Activated naive CD8-positive, alpha-beta T cell treated with anti-CD3 and anti-CD28 coated beads, Interleukin-2, amount 50 U/mL, for 24 hours (primary cell): ENCODE data around the gene ERP44.
"Not testable (repeated sequence)": the region's sequence is repeated elsewhere in the genome, so short reads cannot be mapped to it uniquely, and the experiment has no call there.

Source experiments
- ATAC-seq: fragments of 150-1000 bp; cut with Tn5 transposase; one replicate; pipeline ENCODE4 v1.10.0; 2021
- DNase-seq: peaks from one replicate; pipeline ENCODE4 v3.0.0; 2021
- H3K27ac Mint-ChIP-seq: one replicate; pipeline ENCODE4 v1.8.0; 2021; ENCODE audit warnings: mild to moderate bottlenecking, mixed read lengths
- H3K27me3 Mint-ChIP-seq: one replicate; pipeline ENCODE4 v1.8.0; 2021; ENCODE audit warnings: mixed read lengths
- H3K36me3 Mint-ChIP-seq: one replicate; pipeline ENCODE4 v1.8.0; 2021; ENCODE audit warnings: low read depth, mixed read lengths
- H3K4me1 Mint-ChIP-seq: one replicate; pipeline ENCODE4 v1.8.0; 2021; ENCODE audit warnings: mixed read lengths
- H3K4me3 Mint-ChIP-seq: one replicate; pipeline ENCODE4 v1.8.0; 2021; ENCODE audit warnings: mild to moderate bottlenecking, moderate library complexity, mixed read lengths
- H3K9me3 Mint-ChIP-seq: one replicate; pipeline ENCODE4 v1.8.0; 2021; ENCODE audit warnings: mixed read lengths

The ERP44 gene

DNA sequence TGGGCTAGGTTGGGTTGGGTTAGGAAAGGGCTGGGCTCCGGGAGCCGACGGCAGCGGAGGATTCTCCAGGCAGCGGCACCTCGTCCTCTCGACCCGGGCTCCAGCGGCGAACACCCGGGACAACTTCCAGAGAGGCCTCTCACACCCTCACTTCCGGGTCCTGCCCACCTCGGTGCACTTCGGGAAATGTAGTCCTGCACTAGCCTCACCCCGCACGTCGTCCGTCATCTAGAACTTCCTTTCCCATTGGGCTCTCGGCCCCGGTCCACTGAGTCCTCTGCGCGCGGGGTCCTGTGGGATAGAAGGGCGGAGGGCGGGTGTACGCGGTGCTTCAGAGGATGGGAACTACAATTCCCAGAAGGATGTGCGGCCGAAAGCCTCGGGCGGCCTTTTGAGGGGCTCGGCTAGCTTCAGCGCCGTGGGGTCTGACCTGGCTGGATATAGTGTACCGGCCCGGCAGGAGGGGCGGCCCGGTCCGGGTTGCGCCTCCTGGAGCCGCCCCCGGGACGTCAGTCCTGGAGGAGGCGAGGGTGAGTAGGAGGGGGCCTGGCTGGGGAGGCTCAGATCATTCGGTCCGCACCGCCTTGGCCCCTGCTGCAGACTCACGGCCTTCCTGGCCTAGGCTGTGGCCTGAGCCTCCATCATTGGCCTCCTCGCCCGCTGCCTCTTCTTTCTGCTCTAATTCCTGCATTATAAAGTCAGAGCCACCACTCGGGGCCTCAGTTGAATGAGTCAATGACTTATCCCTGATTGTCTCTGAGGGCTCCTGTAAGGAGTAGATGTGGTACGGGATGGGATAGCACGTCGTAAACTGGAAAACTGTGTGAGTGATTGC lies at the start of gene ERP44, which contains the start of gene INVS:
TSS of gene ERP44 (minus strand) at position 114 of the 835 bp plus-strand sequence. CDS start 160 bp downstream, outside the sequence.
TSS of gene INVS (plus strand) at position 357 of the 835 bp plus-strand sequence. CDS start 5,279 bp downstream, outside the sequence.
- Mint-ChIP-seq H3K4me1 (peaks cover 31% of the 10 kb centered on the region), H3K4me3 (peak within 1 kb of the TSS; percentile 99), H3K27me3 (no peaks in the 10 kb centered on the region), H3K9me3 (no peaks in the 10 kb centered on the region), H3K36me3 (peaks cover 4% of the 10 kb centered on the region), H3K27ac (peak within 1 kb of the TSS; percentile 89)
- peak; percentile 95 for DNase-seq
- ATAC-seq, result peak; percentile 100

- H3K27me3 Mint-ChIP-seq, H3K9me3 Mint-ChIP-seq, DNase-seq, ATAC-seq, H3K4me1 Mint-ChIP-seq, H3K27ac Mint-ChIP-seq, H3K36me3 Mint-ChIP-seq, H3K4me3 Mint-ChIP-seq: not testable (repeated sequence)
Measured at GRCh38 chr9:100145976-100146375, 47.2 kb upstream of the ERP44 start.

DNA sequence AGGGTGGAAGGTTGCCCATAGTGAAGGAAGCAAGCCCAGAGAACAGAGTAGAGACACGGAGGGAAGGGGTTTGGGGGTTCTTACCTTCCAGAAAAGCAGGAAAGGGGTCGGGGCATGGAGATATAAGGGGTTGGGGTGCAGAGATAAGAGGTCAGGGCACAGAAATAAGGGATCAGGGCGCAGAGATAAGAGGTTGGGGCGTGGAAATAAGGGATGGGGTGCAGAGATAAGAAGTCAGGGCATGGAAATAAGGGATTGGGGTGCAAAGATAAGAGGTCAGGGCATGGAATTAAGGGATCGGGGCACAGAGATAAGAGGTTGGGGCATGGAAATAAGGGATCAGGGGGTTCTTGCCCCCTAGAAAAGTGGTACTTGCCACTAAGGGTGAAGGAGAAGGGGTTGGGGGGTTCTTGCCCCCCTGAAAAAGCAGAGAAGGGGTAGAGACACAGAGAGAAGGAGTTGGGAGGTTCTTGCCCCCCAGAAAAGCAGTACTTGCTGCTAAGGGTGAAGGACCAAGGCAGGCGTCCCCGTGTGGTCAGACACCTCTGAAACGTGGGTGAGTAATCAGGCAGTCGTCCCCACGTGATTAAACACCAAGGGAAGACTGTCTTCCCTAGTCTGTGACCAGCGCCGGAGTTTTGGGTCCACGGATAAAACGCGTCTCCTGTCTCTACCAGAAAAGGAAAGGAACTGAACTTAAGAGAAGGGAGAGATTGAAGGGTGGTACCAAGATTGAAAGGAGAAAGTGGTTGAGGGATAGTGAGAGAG lies 46.6 kb upstream of the ERP44 start:
- not testable (repeated sequence) for H3K27ac Mint-ChIP-seq, H3K4me3 Mint-ChIP-seq, DNase-seq, H3K9me3 Mint-ChIP-seq, H3K27me3 Mint-ChIP-seq, H3K36me3 Mint-ChIP-seq, ATAC-seq, H3K4me1 Mint-ChIP-seq

DNA sequence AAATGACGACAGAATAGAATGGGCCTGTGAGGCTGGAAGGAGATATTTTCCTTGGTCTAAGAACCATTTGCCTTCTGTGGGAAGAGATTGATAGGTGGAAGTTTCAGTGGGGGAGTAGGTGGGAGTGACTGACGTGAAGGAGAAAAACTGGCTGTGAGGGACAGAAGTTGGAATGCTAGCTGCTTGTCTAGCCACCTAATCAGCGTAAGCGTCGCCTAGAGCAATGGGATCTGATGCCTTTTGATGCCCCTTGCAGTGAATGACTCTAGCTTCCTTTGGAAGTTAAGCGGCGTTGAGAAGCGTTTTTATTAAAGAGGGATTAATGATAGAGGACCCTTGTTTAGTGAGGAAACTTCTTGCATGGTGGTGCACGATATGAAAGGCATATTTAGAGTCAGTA lies 43.1 kb upstream of the ERP44 start:
- not testable (repeated sequence) for H3K27me3 Mint-ChIP-seq, ATAC-seq, H3K4me1 Mint-ChIP-seq, H3K36me3 Mint-ChIP-seq, H3K27ac Mint-ChIP-seq, DNase-seq, H3K4me3 Mint-ChIP-seq, H3K9me3 Mint-ChIP-seq

DNA sequence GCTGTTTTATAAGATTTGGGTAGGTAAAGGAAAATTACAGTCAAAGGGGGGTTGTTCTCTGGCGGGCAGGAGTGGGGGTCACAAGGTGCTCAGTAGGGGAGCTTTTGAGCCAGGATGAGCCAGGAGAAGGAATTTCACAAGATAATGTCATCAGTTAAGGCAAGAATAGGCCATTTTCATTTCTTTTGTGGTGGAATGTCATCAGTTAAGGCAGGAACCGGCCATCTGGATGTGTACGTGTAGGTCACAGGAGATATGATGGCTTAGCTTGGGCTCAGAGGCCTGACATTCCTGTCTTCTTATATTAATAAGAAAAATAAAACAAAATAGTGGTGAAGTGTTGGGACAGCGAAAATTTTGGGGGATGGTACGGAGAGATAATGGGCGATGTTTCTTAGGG lies 41.5 kb upstream of the ERP44 start:
- not testable (repeated sequence) for H3K4me1 Mint-ChIP-seq, ATAC-seq, DNase-seq, H3K4me3 Mint-ChIP-seq, H3K27me3 Mint-ChIP-seq, H3K36me3 Mint-ChIP-seq, H3K27ac Mint-ChIP-seq, H3K9me3 Mint-ChIP-seq

DNA sequence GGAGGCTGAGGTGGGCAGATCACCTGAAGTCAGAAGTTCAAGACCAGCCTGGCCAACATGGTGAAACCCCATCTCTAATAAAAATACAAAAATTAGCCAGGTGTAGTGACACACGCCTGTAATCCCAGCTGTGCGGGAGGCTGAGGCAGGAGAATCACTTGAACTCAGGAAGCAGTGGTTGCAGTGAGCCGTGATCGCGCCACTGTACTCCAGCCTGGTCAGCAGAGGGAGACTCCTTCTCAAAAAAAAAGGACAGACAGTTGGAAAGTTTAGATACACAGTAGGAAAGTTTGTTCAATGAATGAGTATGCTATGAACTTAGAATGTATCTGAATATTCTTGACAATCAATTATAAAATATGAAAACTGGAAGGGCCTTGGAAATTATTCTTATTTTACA lies 38.0 kb upstream of the ERP44 start:
- not testable (repeated sequence) for ATAC-seq, DNase-seq, H3K4me1 Mint-ChIP-seq, H3K27me3 Mint-ChIP-seq, H3K4me3 Mint-ChIP-seq, H3K27ac Mint-ChIP-seq, H3K9me3 Mint-ChIP-seq
- H3K36me3 Mint-ChIP-seq, result peaks cover 17% of the 10 kb centered on the region

DNA sequence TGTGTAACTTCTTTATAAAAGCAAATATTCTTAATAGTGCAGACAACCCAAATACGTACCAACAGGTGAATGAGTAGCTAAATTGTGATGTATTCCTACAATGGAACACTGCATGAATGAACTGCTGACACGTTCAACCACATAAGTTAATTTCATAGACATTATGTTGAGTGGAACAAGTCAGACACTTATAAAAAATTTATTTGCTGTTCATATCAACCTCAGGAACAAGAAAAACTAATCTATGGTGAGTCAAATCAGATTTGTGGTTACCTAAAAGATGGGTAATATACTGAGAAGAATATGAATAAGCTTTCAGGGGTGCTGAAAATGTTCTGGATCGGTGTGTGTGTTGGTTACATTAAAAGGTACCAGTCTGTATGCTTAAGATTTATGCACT lies 35.9 kb upstream of the ERP44 start:
- Mint-ChIP-seq H3K9me3 (no peaks in the 10 kb centered on the region), H3K27me3 (no peaks in the 10 kb centered on the region), H3K36me3 (peaks cover 22% of the 10 kb centered on the region), H3K4me3 (no peak overlapping the region), H3K27ac (no peak overlapping the region), H3K4me1 (no peaks in the 10 kb centered on the region)
- DNase-seq (no peak), ATAC-seq (peak; percentile 20)

GRCh38 chr9:100131875-100132430 lies 33.2 kb upstream of the ERP44 start:
- H3K9me3 Mint-ChIP-seq, result no peaks in the 10 kb centered on the region
- DNase-seq, result no peak
- H3K4me1 Mint-ChIP-seq, result no peaks in the 10 kb centered on the region
- H3K27ac Mint-ChIP-seq, result no peak overlapping the region
- no peaks in the 10 kb centered on the region for H3K27me3 Mint-ChIP-seq
- H3K36me3 Mint-ChIP-seq, result peaks cover 29% of the 10 kb centered on the region
- ATAC-seq, result no peak
- no peak overlapping the region for H3K4me3 Mint-ChIP-seq

DNA sequence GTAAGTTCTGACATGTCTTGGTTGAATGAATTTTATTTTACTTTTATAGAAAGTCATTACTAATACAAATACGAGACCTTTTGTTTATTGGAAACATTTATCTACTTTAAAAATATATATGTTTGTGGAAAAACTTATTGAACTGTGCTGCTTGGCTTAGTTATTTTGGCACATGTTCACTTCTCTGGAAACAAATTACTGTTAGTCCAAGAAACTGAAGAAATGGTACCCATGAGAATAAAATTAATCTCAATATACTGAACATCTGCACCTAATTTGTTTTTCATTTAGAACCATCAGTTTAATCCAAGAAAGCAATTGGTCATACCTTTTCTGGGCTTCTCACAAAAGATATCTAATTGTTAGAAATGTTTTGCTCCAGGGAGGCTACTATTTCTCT lies 32.4 kb upstream of the ERP44 start:
- no peak for ATAC-seq
- no peak overlapping the region for H3K4me3 Mint-ChIP-seq
- no peaks in the 10 kb centered on the region for H3K9me3 Mint-ChIP-seq
- H3K4me1 Mint-ChIP-seq, result no peaks in the 10 kb centered on the region
- H3K36me3 Mint-ChIP-seq, result peaks cover 31% of the 10 kb centered on the region
- no peak for DNase-seq
- no peak overlapping the region for H3K27ac Mint-ChIP-seq
- no peaks in the 10 kb centered on the region for H3K27me3 Mint-ChIP-seq

GRCh38 chr9:100129772-100130171 lies 31.0 kb upstream of the ERP44 start:
- no peaks in the 10 kb centered on the region for H3K4me1 Mint-ChIP-seq
- DNase-seq (no peak), ATAC-seq (no peak)
- H3K27me3 Mint-ChIP-seq, result no peaks in the 10 kb centered on the region
- H3K36me3 Mint-ChIP-seq, result peaks cover 34% of the 10 kb centered on the region
- no peaks in the 10 kb centered on the region for H3K9me3 Mint-ChIP-seq
- no peak overlapping the region for H3K27ac Mint-ChIP-seq
- H3K4me3 Mint-ChIP-seq, result no peak overlapping the region

GRCh38 chr9:100126423-100126822 lies 27.6 kb upstream of the ERP44 start:
- no peak overlapping the region for H3K4me3 Mint-ChIP-seq
- DNase-seq (no peak), ATAC-seq (no peak)
- no peak overlapping the region for H3K27ac Mint-ChIP-seq
- no peaks in the 10 kb centered on the region for H3K9me3 Mint-ChIP-seq
- no peaks in the 10 kb centered on the region for H3K27me3 Mint-ChIP-seq
- peaks cover 21% of the 10 kb centered on the region for H3K36me3 Mint-ChIP-seq
- H3K4me1 Mint-ChIP-seq, result peaks cover 1% of the 10 kb centered on the region

- H3K27ac Mint-ChIP-seq, result no peak overlapping the region
- no peak for ATAC-seq
- H3K36me3 Mint-ChIP-seq, result peaks cover 23% of the 10 kb centered on the region
- no peak overlapping the region for H3K4me3 Mint-ChIP-seq
- peaks cover 5% of the 10 kb centered on the region for H3K4me1 Mint-ChIP-seq
- DNase-seq, result no peak
- no peaks in the 10 kb centered on the region for H3K27me3 Mint-ChIP-seq
- H3K9me3 Mint-ChIP-seq, result no peaks in the 10 kb centered on the region
Measured at GRCh38 chr9:100125910-100126309, 27.1 kb upstream of the ERP44 start.

GRCh38 chr9:100125236-100125635 lies 26.4 kb upstream of the ERP44 start:
- ATAC-seq (no peak), DNase-seq (no peak)
- no peaks in the 10 kb centered on the region for H3K27me3 Mint-ChIP-seq
- H3K4me1 Mint-ChIP-seq, result peaks cover 11% of the 10 kb centered on the region
- H3K27ac Mint-ChIP-seq, result no peak overlapping the region
- H3K36me3 Mint-ChIP-seq, result peaks cover 27% of the 10 kb centered on the region
- no peak overlapping the region for H3K4me3 Mint-ChIP-seq
- no peaks in the 10 kb centered on the region for H3K9me3 Mint-ChIP-seq

DNA sequence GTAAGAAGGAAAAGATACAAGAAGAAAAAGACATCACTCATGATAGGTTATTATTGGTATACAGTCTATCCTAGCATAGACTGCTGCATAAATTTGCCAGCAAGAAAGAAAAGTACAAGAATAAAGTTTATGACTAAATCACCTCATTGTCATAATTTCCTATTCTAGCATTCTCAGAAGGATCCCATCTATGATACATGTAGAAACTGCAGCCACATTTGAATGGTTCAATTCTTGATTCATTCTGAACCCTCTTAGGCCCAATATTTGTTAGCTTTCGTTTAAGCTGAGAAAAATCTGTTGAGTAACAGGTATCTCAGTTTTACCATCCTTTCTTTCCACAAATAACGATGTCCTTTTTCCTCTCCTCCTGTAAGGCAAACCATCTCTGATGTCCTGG lies 21.5 kb upstream of the ERP44 start:
- peaks cover 15% of the 10 kb centered on the region for H3K4me1 Mint-ChIP-seq
- DNase-seq (no peak), ATAC-seq (peak; percentile 57)
- H3K27ac Mint-ChIP-seq, result peak overlapping the region; percentile 26
- H3K36me3 Mint-ChIP-seq, result peaks cover 22% of the 10 kb centered on the region
- no peaks in the 10 kb centered on the region for H3K27me3 Mint-ChIP-seq
- no peaks in the 10 kb centered on the region for H3K9me3 Mint-ChIP-seq
- no peak overlapping the region for H3K4me3 Mint-ChIP-seq

GRCh38 chr9:100117316-100117715 lies 18.5 kb upstream of the ERP44 start:
- ATAC-seq, result no peak
- no peaks in the 10 kb centered on the region for H3K9me3 Mint-ChIP-seq
- no peaks in the 10 kb centered on the region for H3K27me3 Mint-ChIP-seq
- no peak overlapping the region for H3K27ac Mint-ChIP-seq
- no peak overlapping the region for H3K4me3 Mint-ChIP-seq
- H3K36me3 Mint-ChIP-seq, result peaks cover 24% of the 10 kb centered on the region
- H3K4me1 Mint-ChIP-seq, result peaks cover 20% of the 10 kb centered on the region
- no peak for DNase-seq
